K562 (cell line): Measurements from ENCODE around the gene ORM1. TPM values are rescaled to one million over a fixed set of nuclear protein-coding genes. Genes with fewer than 3 reads are reported as not detected.

Experiments used
- ATAC-seq: fragments of 200-7000 bp; cut with Tn5 transposase; 3 replicates; pipeline ENCODE4 v1.9.1; 2020; ENCODE audit warnings: moderate library complexity
- BruUV-seq: library from RNA; stranded (reverse); fragments of 400-500 nt; replicated peaks from 2 replicates; lab custom pipeline; 2021; lab: Mats Ljungman, UMichigan
- CTCF ChIA-PET: fragments of 300-600 bp; formaldehyde crosslinking; extraction: SDS; loops from one replicate; lab custom pipeline; 2021; ENCODE audit warnings: low intra/inter-chr PET ratio; lab: Yijun Ruan, JAX
- POLR2A ChIA-PET: fragments of 300-600, 350-650 bp; sonication (Branson Sonifier 250); formaldehyde crosslinking; extraction: SDS; loops from one replicate; lab custom pipeline; 2021; ENCODE audit warnings: antibody characterized with exemption, inconsistent platforms; lab: Yijun Ruan, JAX
- DNase-seq, 4 experiments: peaks; one replicate each; pipeline versions ENCODE4 v3.0.0 to v3.0.0-alpha.2; 2011 to 2018; ENCODE audit warnings: low spot score in 3 of 4, mixed read lengths in 3 of 4; ENCODE audit errors: extremely low read depth in 1 of 4
- FAIRE-seq: peaks from 2 replicates; lab custom pipeline; 2011; peaks lifted over from hg19 to GRCh38; lab: Jason Lieb, UNC
- H2AFZ ChIP-seq: 2 replicates; pipeline ENCODE4 v1.6.0; 2011; ENCODE audit warnings: low read depth, low read length, control low read depth, inconsistent platforms
- H3K27ac ChIP-seq: fragments of 200-600 bp; 3 replicates; pipeline ENCODE4 v1.8.0; 2011; ENCODE audit warnings: low read depth, mild to moderate bottlenecking, control low read depth, inconsistent platforms, low read length, moderate library complexity, mixed read lengths; ENCODE audit errors: extremely low read depth
- H3K27me3 ChIP-seq, 2 experiments: fragments of 300-600 bp in 1 of 2; 2 replicates in 1 of 2; 3 replicates in 1 of 2; pipeline versions ENCODE4 v1.6.0 to v1.8.0; 2011; ENCODE audit warnings: inconsistent platforms in 2 of 2, low read length in 2 of 2, mild to moderate bottlenecking in 1 of 2, mixed read lengths in 1 of 2, moderate library complexity in 1 of 2; ENCODE audit not compliant: control insufficient read depth in 2 of 2, insufficient read depth in 2 of 2
- H3K36me3 ChIP-seq: fragments of 300-600 bp; 3 replicates; pipeline ENCODE4 v1.8.0; 2011; ENCODE audit warnings: mild to moderate bottlenecking, low read length, inconsistent platforms; ENCODE audit not compliant: control insufficient read depth, insufficient read depth
- H3K4me1 ChIP-seq, 2 experiments: fragments of 200-600 bp in 1 of 2; replicated peaks in 1 of 2; 2 replicates in 1 of 2; 3 replicates in 1 of 2; pipeline versions ENCODE4 v1.5.1 to v1.8.0; 2011; ENCODE audit warnings: inconsistent platforms in 2 of 2, low read length in 2 of 2, mild to moderate bottlenecking in 1 of 2, mixed read lengths in 1 of 2, moderate library complexity in 1 of 2; ENCODE audit not compliant: control insufficient read depth in 2 of 2, insufficient read depth in 2 of 2
- H3K4me2 ChIP-seq: 2 replicates; pipeline ENCODE4 v1.6.1; 2011; ENCODE audit warnings: low read length, control low read depth, inconsistent platforms, mixed read lengths; ENCODE audit not compliant: insufficient read depth
- H3K4me3 ChIP-seq: fragments of 200-600 bp; sonication (generic), shearing (Covaris generic); 2 replicates; pipeline ENCODE4 v1.5.1; 2016; ENCODE audit warnings: control low read depth, inconsistent platforms
- H3K79me2 ChIP-seq: fragments of 200-600 bp; 3 replicates; pipeline ENCODE4 v1.8.0; 2011; ENCODE audit warnings: low read length, inconsistent platforms; ENCODE audit not compliant: control insufficient read depth, insufficient read depth
- H3K9ac ChIP-seq, 2 experiments: 2 replicates each; pipeline versions ENCODE4 v1.6.0 to v1.6.1; 2011; ENCODE audit warnings: low read depth in 2 of 2, low read length in 2 of 2, control low read depth in 1 of 2, inconsistent platforms in 1 of 2, mild to moderate bottlenecking in 1 of 2, mixed read lengths in 1 of 2; ENCODE audit not compliant: insufficient read depth in 1 of 2
- H3K9me1 ChIP-seq: one replicate; pipeline ENCODE4 v1.6.0; 2011; ENCODE audit warnings: inconsistent platforms, mild to moderate bottlenecking, low read length, moderate library complexity; ENCODE audit not compliant: control insufficient read depth, insufficient read depth
- H3K9me3 ChIP-seq: replicated peaks from 2 replicates; pipeline ENCODE4 v1.5.1; 2011; ENCODE audit warnings: low read depth, low read length, inconsistent platforms; ENCODE audit not compliant: control insufficient read depth, insufficient read depth
- H4K20me1 ChIP-seq: replicated peaks from 2 replicates; pipeline ENCODE4 v1.6.1; 2011; ENCODE audit warnings: low read length, inconsistent platforms, mixed read lengths; ENCODE audit not compliant: control insufficient read depth, insufficient read depth
- HDAC1 ChIP-seq, 2 experiments: fragments of 450-650 bp; IDR thresholded peaks; 2 replicates each; pipeline ENCODE4 v1.6.1; 2016 to 2017; ENCODE audit warnings: inconsistent platforms in 1 of 2, mild to moderate bottlenecking in 1 of 2, moderate library complexity in 1 of 2
- JUNB ChIP-seq: fragments of 450-650 bp; formaldehyde crosslinking; conservative IDR thresholded peaks from 2 replicates; pipeline ENCODE4 v1.4.0; 2020; ENCODE audit warnings: mild to moderate bottlenecking
- RFX1 ChIP-seq: fragments of 450-650 bp; IDR thresholded peaks from 2 replicates; pipeline ENCODE4 v1.6.1; 2016; ENCODE audit warnings: mild to moderate bottlenecking, moderate library complexity
- whole genome bisulfite sequencing: fragments of 100-300 bp; shearing (Covaris generic); methylation state at CpG from one replicate; pipeline ENCODE4 v1.1.6; 2016; ENCODE audit warnings: low coverage, mixed read lengths; ENCODE audit not compliant: insufficient coverage; ENCODE audit errors: missing lambda C conversion rate; 5-methylcytosine and 5-hydroxymethylcytosine counted together
- in situ Hi-C: fragments of 300-500 bp; cut with MboI; formaldehyde crosslinking; loops from 4 replicates; pipeline ENCODE4 v1.15.0; 2018; ENCODE audit warnings: inconsistent platforms, mixed read lengths
- intact Hi-C: fragments of 100-400 bp; cut with micrococcal nuclease; formaldehyde crosslinking; loops from 2 replicates; pipeline ENCODE4 v1.14.2; 2022
- polyA plus RNA-seq, 8 experiments: library from polyadenylated mRNA; depleted of rRNA in 4 of 8; stranded (reverse) in 5 of 8; unstranded in 3 of 8; fragments of >200 nt; fragmentation: Nextera tagmentation in 2 of 8; fragmentation: Illumina TruSeq in 1 of 8; extraction: Ambion mirVana in 2 of 8; extraction: Trizol in 1 of 8; gene quantifications; 2 replicates each; pipeline versions ENCODE4 v1.2.1 to v1.2.3, GENCODE V29; 2011 to 2014; ENCODE audit warnings: inconsistent platforms in 1 of 8, missing spikeins in 1 of 8
- total RNA-seq, 7 experiments: library from RNA; depleted of rRNA in 6 of 7; stranded (reverse); fragments of >200 nt in 6 of 7; fragmentation: Illumina TruSeq in 2 of 7; extraction: Trizol in 2 of 7; gene quantifications; 2 replicates each; pipeline versions ENCODE4 v1.2.1 to v1.2.3, GENCODE V29; 2011 to 2021; ENCODE audit warnings: low replicate concordance in 1 of 7

Gene ORM1
- total and polyA plus RNA-seq, 9 of the 15 experiments (the other 6 are each of a cell fraction or from before 2014, with no cell fraction given), result 2.9 TPM; not detected in 8

DNA sequence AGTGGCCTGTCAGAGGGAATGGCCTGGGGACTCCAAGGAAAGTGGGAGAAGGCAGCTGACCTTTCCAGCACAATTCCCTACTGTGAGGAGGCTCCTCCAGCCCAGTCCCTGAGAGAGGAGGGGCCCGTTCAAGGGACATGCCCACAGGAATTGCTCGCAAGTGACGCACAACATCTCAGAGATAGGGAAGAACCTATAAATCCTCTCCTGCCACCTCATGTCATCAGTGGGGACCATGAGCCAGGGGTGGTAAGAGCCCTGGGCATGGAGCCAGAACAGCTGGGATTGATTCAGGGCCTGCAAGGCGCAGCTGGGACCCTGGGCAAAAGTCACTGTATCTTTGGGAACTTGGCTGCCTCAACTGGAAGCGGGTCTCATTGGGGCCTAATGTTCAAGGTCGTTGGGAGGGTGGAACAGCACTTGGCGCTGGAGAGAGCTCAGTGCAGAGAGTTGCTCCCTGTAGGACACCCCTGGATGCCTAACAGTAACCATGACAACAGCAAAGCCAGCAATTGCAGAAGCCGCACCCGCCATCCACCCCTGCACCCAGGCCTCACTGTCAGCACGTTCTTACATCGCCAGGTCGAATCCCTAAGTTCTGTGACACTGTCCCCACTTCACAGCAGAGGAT lies 41.3 kb upstream of the ORM1 start:
- Histone ChIP-seq H3K27me3 (peaks cover 15 to 62% of the 10 kb centered on the region in 2 experiments), H3K27ac (no peak overlapping the region), H3K9ac (no peak overlapping the region), H3K4me1 (peaks cover 0 to 4% of the 10 kb centered on the region in 2 experiments; a peak in 2 of 5 replicates)
- in situ Hi-C loops, result loop anchor here (10.0 kb wide), 3 partner anchors 127 to 597 kb away; partner anchors contain the start of gene COL27A1
- CTCF ChIA-PET, result no interaction called here
- intact Hi-C loops, result no loop called here
- TF ChIP-seq JUNB (CRISPR knock-in tag) (no peak), RFX1 (peak; percentile 81)
- TF ChIP-seq, all 486 proteins: peak for 1
- Histone ChIP-seq H3K9me3 (no peaks in the 10 kb centered on the region), H3K4me2 (no peak overlapping the region), H3K79me2 (no peaks in the 10 kb centered on the region), H3K4me3 (no peak overlapping the region), H3K9me1 (no peaks in the 10 kb centered on the region), H2AFZ (no peak overlapping the region), H3K36me3 (no peaks in the 10 kb centered on the region), H4K20me1 (peaks cover 17% of the 10 kb centered on the region)
- ATAC-seq (no peak), DNase-seq (no peak), FAIRE-seq (no peak)
- BruUV-seq, result no TSS peak
- under 1% methylated on average over 12 of the region's 12 CpGs for WGBS
- POLR2A ChIA-PET, result interaction anchor here (0.6 kb wide), 2 partner anchors 121 to 188 kb away, joined by 3 to 5 read pairs; no protein-coding TSS in a partner anchor

DNA sequence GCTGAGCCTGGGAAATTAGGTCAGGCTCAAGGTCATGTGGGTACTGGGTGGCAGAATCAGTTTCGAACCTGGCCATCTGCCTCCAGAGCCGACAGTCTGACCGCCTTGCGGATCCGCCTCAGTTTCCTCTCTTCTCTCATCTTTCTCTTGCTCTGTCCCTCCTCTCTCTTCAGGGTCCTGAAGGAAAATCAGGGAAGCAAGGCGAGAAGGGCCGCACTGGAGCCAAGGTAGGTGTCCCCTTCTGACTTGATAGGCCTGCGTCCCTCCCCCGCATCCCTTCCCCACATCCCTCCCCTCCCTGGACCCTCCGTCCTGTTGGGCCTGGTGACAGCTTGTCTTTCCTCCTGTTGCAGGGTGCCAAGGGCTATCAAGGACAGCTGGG lies 40.8 kb upstream of the ORM1 start:
- no peak overlapping the region for H3K9ac ChIP-seq
- H3K4me1 ChIP-seq, result peaks cover 0 to 4% of the 10 kb centered on the region in 2 experiments; a peak in 2 of 5 replicates
- ATAC-seq (no peak), FAIRE-seq (no peak), DNase-seq (no peak)
- intact Hi-C loops, result no loop called here
- no peaks in the 10 kb centered on the region for H3K9me3 ChIP-seq
- ChIA-PET POLR2A (no interaction called here), CTCF (no interaction called here)
- H3K27me3 ChIP-seq, result peaks cover 15 to 61% of the 10 kb centered on the region in 2 experiments
- H2AFZ ChIP-seq, result no peak overlapping the region
- no peak overlapping the region for H3K27ac ChIP-seq
- no TSS peak for BruUV-seq
- H3K79me2 ChIP-seq, result no peaks in the 10 kb centered on the region
- H4K20me1 ChIP-seq, result peaks cover 13% of the 10 kb centered on the region
- TF ChIP-seq RFX1 (0 out of 2 replicates have a peak, but pooled peaks have one; percentile 9), HDAC1 (IDR thresholded peaks at IDR 0.05) (no peak)
- in situ Hi-C loops, result loop anchor here (10.0 kb wide), 3 partner anchors 127 to 597 kb away; partner anchors contain the start of gene COL27A1
- H3K4me2 ChIP-seq, result no peak overlapping the region
- 0% methylated on average over 3 of the region's 10 CpGs for WGBS
- no peak overlapping the region for H3K4me3 ChIP-seq
- H3K9me1 ChIP-seq, result no peaks in the 10 kb centered on the region
- no peaks in the 10 kb centered on the region for H3K36me3 ChIP-seq
